ENCODE results near the gene ATP6V1G3. TPM values are rescaled to one million over a fixed set of nuclear protein-coding genes. Genes with fewer than 3 reads are reported as not detected.

ATP6V1G3 gene
- total and polyA plus RNA-seq, 2 donors (not counting 1 experiment from before 2014, with no cell fraction given), result not detected

DNA sequence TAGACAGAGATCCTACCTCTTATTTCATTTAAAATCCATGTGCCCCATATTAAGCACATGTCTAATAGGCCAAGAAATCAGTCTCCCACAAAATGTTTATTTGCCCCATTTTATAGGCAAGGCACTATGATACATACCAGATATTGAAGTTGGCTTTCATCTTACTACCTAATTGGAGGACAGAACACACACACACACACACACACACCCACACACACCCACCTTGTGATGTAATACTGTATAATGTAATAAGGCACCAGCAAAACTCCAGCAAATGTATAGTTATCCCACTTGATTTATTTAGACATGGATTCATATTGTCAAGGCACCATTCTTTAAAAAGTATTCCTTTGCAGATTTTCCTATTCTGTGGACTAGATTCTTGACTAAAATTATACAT lies 56.8 kb downstream of the ATP6V1G3 start:
- Histone ChIP-seq H2AFZ (ENCODE audit: insufficient read depth, low read depth, low read length, poor library complexity, severe bottlenecking) (no peak overlapping the region), H4K20me1 (ENCODE audit: control insufficient read depth, insufficient read depth, low read length, poor library complexity, severe bottlenecking) (no peaks in the 10 kb centered on the region), H3K4me1 (ENCODE audit: control insufficient read depth in 2 of 2, insufficient read depth in 2 of 2, low read length in 2 of 2) (no peaks in the 10 kb centered on the region), H3K79me2 (ENCODE audit: control insufficient read depth, insufficient read depth, low read length) (no peaks in the 10 kb centered on the region), H3K27ac (ENCODE audit: low read length in 2 of 2) (no peak overlapping the region), H3K9me3 (ENCODE audit: control extremely low read depth in 1 of 3, control insufficient read depth in 2 of 3, insufficient read depth in 1 of 3, low read length in 2 of 3) (no peaks in the 10 kb centered on the region), H3K27me3 (replicated peaks in 1 of 4; ENCODE audit: control extremely low read depth in 1 of 4, control insufficient read depth in 3 of 4, insufficient read depth in 4 of 4, low read length in 3 of 4) (no peaks in the 10 kb centered on the region), H3K36me3 (replicated peaks in 1 of 2; ENCODE audit: control extremely low read depth in 1 of 2, control insufficient read depth in 1 of 2, extremely low read depth in 1 of 2, insufficient read depth in 2 of 2, low read length in 1 of 2) (no peaks in the 10 kb centered on the region), H3K4me3 (ENCODE audit: control extremely low read depth in 1 of 5, extremely low read depth in 1 of 5, insufficient read depth in 1 of 5, low read depth in 2 of 5, low read length in 4 of 5) (no peak overlapping the region), H3K9ac (ENCODE audit: low read length) (no peak overlapping the region), H3K4me2 (replicated peaks; ENCODE audit: low read depth, low read length, poor library complexity, severe bottlenecking) (no peak overlapping the region)
- CTCF ChIA-PET, result interaction anchor here (0.7 kb wide), 1 partner anchor 205 kb away, joined by 3 read pairs; no protein-coding TSS in a partner anchor
- ATAC-seq (ENCODE audit: low read depth) (no peak), DNase-seq (no peak)
- POLR2A ChIA-PET, result no interaction called here
- Mint-ChIP-seq H3K9me3 (ENCODE audit: insufficient read depth) (peaks cover 2% of the 10 kb centered on the region), H3K27me3 (no peaks in the 10 kb centered on the region), H3K27ac (no peak overlapping the region), H3K4me1 (no peaks in the 10 kb centered on the region), H3K4me3 (no peak overlapping the region)
- intact Hi-C loops (cut with micrococcal nuclease), result no loop called here
- TF ChIP-seq, protein P1, sequence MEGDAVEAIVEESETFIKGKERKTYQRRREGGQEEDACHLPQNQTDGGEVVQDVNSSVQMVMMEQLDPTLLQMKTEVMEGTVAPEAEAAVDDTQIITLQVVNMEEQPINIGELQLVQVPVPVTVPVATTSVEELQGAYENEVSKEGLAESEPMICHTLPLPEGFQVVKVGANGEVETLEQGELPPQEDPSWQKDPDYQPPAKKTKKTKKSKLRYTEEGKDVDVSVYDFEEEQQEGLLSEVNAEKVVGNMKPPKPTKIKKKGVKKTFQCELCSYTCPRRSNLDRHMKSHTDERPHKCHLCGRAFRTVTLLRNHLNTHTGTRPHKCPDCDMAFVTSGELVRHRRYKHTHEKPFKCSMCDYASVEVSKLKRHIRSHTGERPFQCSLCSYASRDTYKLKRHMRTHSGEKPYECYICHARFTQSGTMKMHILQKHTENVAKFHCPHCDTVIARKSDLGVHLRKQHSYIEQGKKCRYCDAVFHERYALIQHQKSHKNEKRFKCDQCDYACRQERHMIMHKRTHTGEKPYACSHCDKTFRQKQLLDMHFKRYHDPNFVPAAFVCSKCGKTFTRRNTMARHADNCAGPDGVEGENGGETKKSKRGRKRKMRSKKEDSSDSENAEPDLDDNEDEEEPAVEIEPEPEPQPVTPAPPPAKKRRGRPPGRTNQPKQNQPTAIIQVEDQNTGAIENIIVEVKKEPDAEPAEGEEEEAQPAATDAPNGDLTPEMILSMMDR (IDR thresholded peaks at IDR 0.05), result no peak
- no peak for TF ChIP-seq EZH2 (IDR thresholded peaks at IDR 0.05; ENCODE audit: borderline replicate concordance, insufficient read depth, low read depth, low read length, poor library complexity, severe bottlenecking)

DNA sequence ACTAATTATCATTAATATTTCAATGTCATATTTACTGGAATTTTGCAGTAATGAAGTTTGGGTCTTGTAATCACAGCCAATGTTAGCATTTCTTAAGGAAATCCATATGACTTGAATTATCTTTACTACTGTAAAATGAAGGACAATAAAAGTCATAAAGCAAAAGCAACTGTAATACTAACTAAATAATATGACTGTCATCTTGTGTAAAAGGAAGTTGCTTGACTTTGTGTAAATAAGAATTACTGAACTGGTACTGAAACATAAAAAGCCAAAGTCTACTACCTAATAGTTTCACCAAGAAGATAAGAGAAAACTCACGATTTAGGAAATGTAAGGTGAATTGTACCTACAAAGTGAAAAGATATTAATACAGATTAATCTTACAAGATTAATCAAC lies 57.5 kb downstream of the ATP6V1G3 start:
- no peak overlapping the region for H3K9ac ChIP-seq (ENCODE audit: low read length)
- ATAC-seq (ENCODE audit: low read depth), result no peak
- TF ChIP-seq EZH2 (IDR thresholded peaks at IDR 0.05; ENCODE audit: borderline replicate concordance, insufficient read depth, low read depth, low read length, poor library complexity, severe bottlenecking), result no peak
- intact Hi-C loops (cut with micrococcal nuclease), result no loop called here
- H3K9me3 Mint-ChIP-seq (ENCODE audit: insufficient read depth), result peaks cover 2% of the 10 kb centered on the region
- no peak overlapping the region for H3K27ac Mint-ChIP-seq
- H3K9me3 ChIP-seq (ENCODE audit: control extremely low read depth in 1 of 3, control insufficient read depth in 2 of 3, insufficient read depth in 1 of 3, low read length in 2 of 3), result no peaks in the 10 kb centered on the region
- no peaks in the 10 kb centered on the region for H3K27me3 Mint-ChIP-seq
- no peak overlapping the region for H3K27ac ChIP-seq (ENCODE audit: low read length in 2 of 2)
- no peaks in the 10 kb centered on the region for H3K4me1 Mint-ChIP-seq
- no peaks in the 10 kb centered on the region for H3K36me3 ChIP-seq (replicated peaks in 1 of 2; ENCODE audit: control extremely low read depth in 1 of 2, control insufficient read depth in 1 of 2, extremely low read depth in 1 of 2, insufficient read depth in 2 of 2, low read length in 1 of 2)
- no peaks in the 10 kb centered on the region for H3K79me2 ChIP-seq (ENCODE audit: control insufficient read depth, insufficient read depth, low read length)
- ChIA-PET POLR2A (no interaction called here), CTCF (interaction anchor here (0.7 to 1.0 kb wide), 2 partner anchors 17 to 206 kb away, joined by 3 read pairs; no protein-coding TSS in a partner anchor)
- DNase-seq, result no peak
- H3K4me2 ChIP-seq (replicated peaks; ENCODE audit: low read depth, low read length, poor library complexity, severe bottlenecking), result no peak overlapping the region
- H3K27me3 ChIP-seq (replicated peaks in 1 of 4; ENCODE audit: control extremely low read depth in 1 of 4, control insufficient read depth in 3 of 4, insufficient read depth in 4 of 4, low read length in 3 of 4), result no peaks in the 10 kb centered on the region
- H3K4me3 Mint-ChIP-seq, result no peak overlapping the region
- WGBS (ENCODE audit: insufficient coverage), result no CpG with 5 or more reads among the region's 1 CpG
- H2AFZ ChIP-seq (ENCODE audit: insufficient read depth, low read depth, low read length, poor library complexity, severe bottlenecking), result no peak overlapping the region
- H3K4me1 ChIP-seq (ENCODE audit: control insufficient read depth in 2 of 2, insufficient read depth in 2 of 2, low read length in 2 of 2), result no peaks in the 10 kb centered on the region
- no peaks in the 10 kb centered on the region for H4K20me1 ChIP-seq (ENCODE audit: control insufficient read depth, insufficient read depth, low read length, poor library complexity, severe bottlenecking)
- no peak overlapping the region for H3K4me3 ChIP-seq (ENCODE audit: control extremely low read depth in 1 of 5, extremely low read depth in 1 of 5, insufficient read depth in 1 of 5, low read depth in 2 of 5, low read length in 4 of 5)

Data from B cell (primary cell).